GM12872 (cell line): ENCODE measurements around the gene BCAS3.

Experiments
- CTCF ChIP-seq: IDR thresholded peaks from 3 replicates; pipeline ENCODE4 v1.5.1; 2011; ENCODE audit warnings: low read depth, mild to moderate bottlenecking, low read length, moderate library complexity; ENCODE audit not compliant: insufficient read depth

BCAS3 gene

DNA sequence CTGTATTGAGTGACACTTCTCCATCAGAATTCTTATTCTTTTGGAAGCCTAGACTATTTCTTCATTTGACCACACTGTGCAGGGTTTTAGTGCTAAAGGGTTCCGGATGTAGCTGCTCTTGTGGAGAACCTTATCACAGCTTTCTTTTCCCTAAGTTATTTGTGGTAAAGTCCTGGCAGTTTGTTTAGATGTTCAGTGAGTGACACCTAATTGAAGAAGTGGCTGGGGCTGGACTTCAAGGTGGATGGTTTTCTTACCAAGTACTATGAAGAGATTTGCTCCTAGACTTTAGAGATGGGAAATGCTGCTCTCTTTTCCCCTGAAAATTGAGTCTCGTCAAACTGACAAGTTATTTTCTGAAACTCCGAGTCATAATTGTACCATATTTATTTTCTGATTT is 578.0 kb downstream of the BCAS3 start:
- TF ChIP-seq CTCF: no peak

DNA sequence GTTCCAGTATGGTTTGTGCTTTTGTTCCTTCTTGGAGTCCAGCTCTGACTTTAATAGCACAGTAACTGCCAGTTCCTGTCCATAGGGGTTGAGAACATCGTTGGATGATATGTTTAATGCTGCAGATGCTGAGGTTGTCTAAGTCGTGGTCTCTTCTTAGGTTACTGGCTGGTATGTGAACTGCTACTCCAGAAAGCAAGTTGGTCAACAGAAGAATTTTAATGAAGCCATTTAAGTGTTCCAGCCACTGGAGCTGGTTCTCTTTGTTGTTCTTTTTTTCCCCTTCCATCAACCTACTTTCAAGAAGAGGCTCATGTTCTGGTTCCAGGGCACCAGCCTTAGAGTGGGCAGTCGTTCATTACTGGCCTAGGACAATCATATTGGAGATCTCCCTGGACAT is 581.7 kb downstream of the BCAS3 start:
- TF ChIP-seq CTCF: no peak

DNA sequence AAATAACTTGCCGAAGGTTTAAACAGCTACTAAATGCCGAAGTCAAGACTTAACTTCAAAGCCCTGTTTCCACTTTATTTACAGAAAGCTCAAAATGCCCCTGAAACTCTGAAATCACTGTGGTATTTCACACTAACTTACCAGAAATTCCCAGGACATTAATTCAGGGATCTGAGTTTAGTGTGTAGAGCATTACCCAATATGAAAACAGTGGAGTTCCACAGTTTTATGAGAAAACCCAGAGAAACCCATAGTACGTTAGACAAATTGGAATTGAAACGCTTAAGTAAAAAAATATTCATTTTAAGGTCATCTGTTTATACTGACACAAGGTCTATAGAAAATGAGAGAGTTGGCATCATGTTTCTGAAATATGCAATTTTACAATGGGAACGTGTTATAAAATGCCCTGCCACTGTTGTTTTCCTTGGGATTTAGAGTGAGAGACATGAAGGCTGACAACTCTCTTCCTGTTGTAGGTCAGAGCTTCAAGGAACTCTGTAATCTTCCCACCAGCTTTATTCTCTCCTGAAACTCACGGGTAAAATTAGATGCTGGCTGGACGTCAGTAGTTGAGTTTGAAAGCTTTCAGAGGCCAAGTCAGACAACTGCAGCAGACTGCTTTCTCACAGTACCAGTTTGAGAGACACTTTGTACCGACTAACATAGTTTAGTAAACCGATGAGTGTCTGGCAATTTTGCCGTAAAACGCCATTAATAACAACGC is 582.6 kb downstream of the BCAS3 start:
- no peak for TF ChIP-seq CTCF

DNA sequence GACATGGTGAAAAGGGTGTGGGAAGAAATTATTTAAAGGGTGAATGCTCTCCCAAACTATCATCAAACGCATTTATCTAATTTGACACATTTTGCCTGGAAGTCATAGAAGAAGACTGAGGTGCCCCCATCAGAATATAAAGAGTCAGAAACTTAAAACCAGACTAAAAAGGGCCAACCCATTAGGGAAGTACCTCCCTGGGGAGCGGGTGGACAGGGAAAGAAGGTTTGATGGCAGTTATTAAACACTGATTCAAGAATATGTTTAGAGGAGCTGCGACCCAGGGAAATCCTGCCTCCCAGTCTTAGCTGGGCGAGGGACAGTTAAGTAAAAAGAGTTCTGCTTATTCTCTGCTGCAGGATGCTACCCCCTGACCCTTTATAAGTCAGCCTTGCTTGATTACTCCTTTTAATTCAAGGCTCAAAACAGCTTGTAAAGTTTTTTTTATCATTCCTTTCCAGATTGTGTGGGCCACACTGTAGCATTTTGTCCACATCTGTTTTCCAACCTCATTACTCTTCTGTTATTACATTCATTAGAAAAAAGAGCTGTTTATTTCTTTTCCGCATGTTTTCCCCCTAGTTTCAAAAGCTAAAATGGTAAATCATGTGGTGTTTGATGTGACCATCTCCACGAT is 583.5 kb downstream of the BCAS3 start:
- TF ChIP-seq CTCF: no peak

DNA sequence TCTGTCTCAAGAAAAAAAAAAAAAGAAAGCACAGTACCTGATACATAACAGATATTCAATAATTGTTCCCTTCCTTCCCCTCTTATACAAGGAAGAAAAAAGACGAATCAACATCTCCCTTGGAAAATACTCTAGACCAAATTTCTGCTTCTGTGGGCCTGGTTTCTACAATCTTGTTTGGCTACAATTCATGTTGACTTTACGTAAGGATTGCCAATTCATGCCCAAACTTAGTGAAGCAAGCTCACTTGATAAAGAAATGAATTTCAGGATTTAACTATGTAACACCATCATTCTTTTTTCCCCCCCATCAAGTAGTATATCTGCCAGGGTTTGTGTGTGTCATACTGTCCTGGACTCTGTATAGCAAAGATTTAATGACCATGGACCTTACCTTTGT is 587.7 kb downstream of the BCAS3 start:
- TF ChIP-seq CTCF: no peak

DNA sequence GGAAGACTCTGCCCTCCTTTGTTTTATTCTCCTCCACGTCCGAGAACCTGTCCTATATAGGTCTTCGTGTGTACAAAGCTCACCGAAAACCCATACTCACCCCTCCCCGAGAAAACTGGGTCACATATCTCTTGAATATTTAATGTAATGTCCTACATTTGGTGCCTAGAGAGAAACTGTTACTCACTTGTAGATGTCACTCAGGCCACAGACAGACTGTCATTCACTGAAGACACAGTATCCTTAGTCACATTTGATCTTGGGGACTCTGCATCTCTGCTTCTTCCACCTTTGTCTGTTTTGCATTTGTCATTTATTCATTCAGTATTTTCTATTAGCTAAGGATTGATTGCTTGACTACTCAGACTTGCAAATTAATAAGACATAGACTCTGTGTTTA is 590.2 kb downstream of the BCAS3 start:
- TF ChIP-seq CTCF: no peak

- no peak for TF ChIP-seq CTCF
Observed at GRCh38 chr17:61275395-61275794, 597.7 kb downstream of the BCAS3 start.
